ENCODE measurements around the gene NLGN1.

The NLGN1 gene

GRCh38 chr3:174089592-174089991 lies 692.0 kb downstream of the NLGN1 start:
- TF ChIP-seq Cebpa-rat (IDR thresholded peaks at IDR 0.05), result no peak
- Histone ChIP-seq H3K4me3 (no peak overlapping the region), H3K9ac (no peak overlapping the region), H3K36me3 (no peaks in the 10 kb centered on the region), H3K27ac (no peak overlapping the region), H3K27me3 (no peaks in the 10 kb centered on the region), H3K4me2 (no peak overlapping the region), H4K20me1 (no peaks in the 10 kb centered on the region), H3K4me1 (no peaks in the 10 kb centered on the region), H3K9me3 (no peaks in the 10 kb centered on the region)

GRCh38 chr3:174094669-174095068 lies 697.1 kb downstream of the NLGN1 start:
- Histone ChIP-seq H3K27ac (no peak overlapping the region), H3K4me1 (no peaks in the 10 kb centered on the region), H3K27me3 (no peaks in the 10 kb centered on the region), H3K4me2 (no peak overlapping the region), H3K9ac (no peak overlapping the region), H3K36me3 (no peaks in the 10 kb centered on the region), H4K20me1 (no peaks in the 10 kb centered on the region), H3K9me3 (no peaks in the 10 kb centered on the region), H3K4me3 (no peak overlapping the region)
- no peak for TF ChIP-seq Cebpa-rat (IDR thresholded peaks at IDR 0.05)

DNA sequence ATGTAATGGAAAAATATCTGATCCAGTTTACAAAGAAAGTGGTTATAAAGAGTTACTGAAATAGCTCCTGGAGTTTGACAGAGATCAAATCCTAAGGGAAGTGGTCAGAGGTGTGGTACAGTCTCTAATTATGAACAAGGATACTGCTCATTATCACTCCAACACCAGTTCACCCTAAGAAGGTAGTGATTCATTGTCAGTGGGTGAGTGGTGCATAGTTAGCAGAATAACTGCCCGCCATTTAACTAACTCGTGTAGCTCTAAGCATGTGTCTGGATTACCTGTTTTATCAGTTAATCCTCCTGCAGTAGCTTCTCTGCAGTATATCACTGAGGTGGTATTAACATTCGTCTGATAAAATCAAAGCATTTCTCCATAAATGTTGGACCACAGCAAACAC lies 700.1 kb downstream of the NLGN1 start:
- Histone ChIP-seq H3K36me3 (no peaks in the 10 kb centered on the region), H3K27me3 (no peaks in the 10 kb centered on the region), H3K27ac (no peak overlapping the region), H4K20me1 (no peaks in the 10 kb centered on the region), H3K9ac (no peak overlapping the region), H3K4me1 (no peaks in the 10 kb centered on the region), H3K4me3 (no peak overlapping the region), H3K9me3 (no peaks in the 10 kb centered on the region), H3K4me2 (no peak overlapping the region)
- no peak for TF ChIP-seq Cebpa-rat (IDR thresholded peaks at IDR 0.05)

DNA sequence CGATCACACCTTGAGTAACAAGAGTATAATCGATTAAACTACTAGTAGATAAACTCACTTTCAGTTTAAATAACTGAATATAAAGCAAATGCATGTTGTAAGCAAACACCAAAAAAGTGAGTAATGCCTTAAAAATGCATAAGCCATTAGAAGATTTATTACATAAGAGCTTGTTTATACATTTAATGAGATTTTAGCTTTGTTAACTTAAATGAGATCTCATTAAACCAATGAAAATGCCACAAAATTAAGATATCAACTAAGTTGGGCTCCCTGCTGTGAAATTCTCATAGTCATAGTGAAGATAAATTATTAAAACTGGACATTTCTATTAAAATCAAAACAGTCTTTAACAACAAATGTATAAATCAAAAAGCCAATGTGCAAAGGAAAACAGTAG lies 701.2 kb downstream of the NLGN1 start:
- Histone ChIP-seq H3K36me3 (no peaks in the 10 kb centered on the region), H3K4me1 (no peaks in the 10 kb centered on the region), H3K4me2 (no peak overlapping the region), H3K9me3 (no peaks in the 10 kb centered on the region), H3K27ac (no peak overlapping the region), H3K9ac (no peak overlapping the region), H4K20me1 (no peaks in the 10 kb centered on the region), H3K27me3 (no peaks in the 10 kb centered on the region), H3K4me3 (no peak overlapping the region)
- TF ChIP-seq Cebpa-rat (IDR thresholded peaks at IDR 0.05), result no peak

GRCh38 chr3:174099724-174100123 lies 702.2 kb downstream of the NLGN1 start:
- H3K9me3 ChIP-seq, result no peaks in the 10 kb centered on the region
- no peaks in the 10 kb centered on the region for H3K27me3 ChIP-seq
- H3K4me3 ChIP-seq, result no peak overlapping the region
- no peak overlapping the region for H3K27ac ChIP-seq
- no peak overlapping the region for H3K4me2 ChIP-seq
- no peaks in the 10 kb centered on the region for H4K20me1 ChIP-seq
- H3K36me3 ChIP-seq, result no peaks in the 10 kb centered on the region
- H3K4me1 ChIP-seq, result no peaks in the 10 kb centered on the region
- no peak overlapping the region for H3K9ac ChIP-seq
- TF ChIP-seq Cebpa-rat (IDR thresholded peaks at IDR 0.05), result no peak

DNA sequence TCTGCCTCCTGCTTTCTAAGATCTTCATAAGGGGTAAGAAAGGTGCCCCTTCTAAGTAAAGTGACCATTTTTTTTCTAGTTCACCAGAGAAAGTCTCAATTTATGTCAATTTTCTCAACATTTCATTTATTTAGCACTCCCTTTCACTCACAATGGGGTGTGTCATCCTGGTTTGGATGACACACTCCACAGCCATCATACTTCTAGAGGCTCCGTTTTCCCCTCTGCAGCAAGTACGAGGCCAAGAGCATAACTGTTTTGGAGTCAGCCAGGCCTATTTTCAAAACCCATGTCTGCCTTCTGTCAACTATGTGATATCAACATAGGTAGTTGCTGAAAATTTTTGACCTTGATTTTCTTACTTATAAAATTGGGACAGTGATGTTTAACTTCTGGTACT lies 703.2 kb downstream of the NLGN1 start:
- no peaks in the 10 kb centered on the region for H3K36me3 ChIP-seq
- H4K20me1 ChIP-seq, result no peaks in the 10 kb centered on the region
- TF ChIP-seq Cebpa-rat (IDR thresholded peaks at IDR 0.05), result no peak
- H3K9ac ChIP-seq, result no peak overlapping the region
- no peak overlapping the region for H3K27ac ChIP-seq
- H3K4me2 ChIP-seq, result no peak overlapping the region
- H3K4me1 ChIP-seq, result no peaks in the 10 kb centered on the region
- no peaks in the 10 kb centered on the region for H3K27me3 ChIP-seq
- no peaks in the 10 kb centered on the region for H3K9me3 ChIP-seq
- H3K4me3 ChIP-seq, result no peak overlapping the region

DNA sequence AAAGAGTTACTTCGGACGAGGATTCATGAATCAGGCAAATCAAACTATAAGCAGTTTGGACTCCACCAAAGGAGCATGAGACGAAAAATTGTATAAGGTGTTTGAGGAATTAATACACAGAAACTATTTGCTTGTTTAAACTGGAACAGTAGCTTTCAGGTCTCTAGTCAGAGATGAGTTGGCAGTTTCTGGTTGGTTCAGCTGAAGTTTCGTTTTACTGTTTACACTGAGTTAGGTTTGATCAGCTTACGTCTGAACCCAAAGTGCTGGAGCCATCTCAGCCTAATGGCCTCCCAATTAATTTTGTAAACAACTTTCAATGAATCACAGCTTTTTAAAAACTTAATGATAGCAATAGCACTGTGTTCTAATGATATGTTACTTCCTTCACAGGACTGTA lies 703.7 kb downstream of the NLGN1 start:
- Histone ChIP-seq H3K9ac (no peak overlapping the region), H3K36me3 (no peaks in the 10 kb centered on the region), H4K20me1 (no peaks in the 10 kb centered on the region), H3K4me2 (no peak overlapping the region), H3K27ac (no peak overlapping the region), H3K27me3 (no peaks in the 10 kb centered on the region), H3K9me3 (no peaks in the 10 kb centered on the region), H3K4me3 (no peak overlapping the region), H3K4me1 (no peaks in the 10 kb centered on the region)
- TF ChIP-seq Cebpa-rat (IDR thresholded peaks at IDR 0.05), result no peak

GRCh38 chr3:174102274-174102673 lies 704.7 kb downstream of the NLGN1 start:
- Histone ChIP-seq H3K36me3 (no peaks in the 10 kb centered on the region), H3K27ac (no peak overlapping the region), H4K20me1 (no peaks in the 10 kb centered on the region), H3K27me3 (no peaks in the 10 kb centered on the region), H3K9ac (no peak overlapping the region), H3K9me3 (no peaks in the 10 kb centered on the region), H3K4me3 (no peak overlapping the region), H3K4me1 (no peaks in the 10 kb centered on the region), H3K4me2 (no peak overlapping the region)
- TF ChIP-seq Cebpa-rat (IDR thresholded peaks at IDR 0.05), result no peak

- no peaks in the 10 kb centered on the region for H3K36me3 ChIP-seq
- no peak overlapping the region for H3K4me3 ChIP-seq
- no peaks in the 10 kb centered on the region for H3K27me3 ChIP-seq
- no peak overlapping the region for H3K27ac ChIP-seq
- H3K4me2 ChIP-seq, result no peak overlapping the region
- H4K20me1 ChIP-seq, result no peaks in the 10 kb centered on the region
- H3K4me1 ChIP-seq, result no peaks in the 10 kb centered on the region
- H3K9me3 ChIP-seq, result no peaks in the 10 kb centered on the region
- TF ChIP-seq Cebpa-rat (IDR thresholded peaks at IDR 0.05), result no peak
- no peak overlapping the region for H3K9ac ChIP-seq
Measured at GRCh38 chr3:174102866-174103265, 705.3 kb downstream of the NLGN1 start.

DNA sequence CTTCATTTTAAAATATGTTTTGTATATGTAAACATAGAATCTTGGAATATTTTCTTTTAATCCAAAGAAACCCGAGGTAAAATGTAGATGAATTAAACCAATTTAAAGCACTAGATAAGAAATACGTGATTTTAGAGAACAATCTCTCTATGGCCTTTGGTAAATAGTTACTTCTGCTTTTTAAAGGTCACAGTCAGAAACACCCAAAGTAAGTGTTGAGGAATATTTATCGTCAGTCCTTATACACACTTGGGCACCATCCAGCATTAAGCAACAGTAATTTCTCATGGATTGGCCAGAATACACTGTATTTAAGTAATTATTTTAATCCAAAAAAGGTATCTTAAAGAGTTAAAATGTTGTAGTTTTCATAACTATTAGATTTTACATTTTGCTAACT lies 713.2 kb downstream of the NLGN1 start:
- Histone ChIP-seq H3K9ac (no peak overlapping the region), H3K27me3 (no peaks in the 10 kb centered on the region), H4K20me1 (no peaks in the 10 kb centered on the region), H3K36me3 (no peaks in the 10 kb centered on the region), H3K9me3 (no peaks in the 10 kb centered on the region), H3K4me2 (no peak overlapping the region), H3K4me3 (no peak overlapping the region), H3K27ac (no peak overlapping the region), H3K4me1 (no peaks in the 10 kb centered on the region)
- TF ChIP-seq Cebpa-rat (IDR thresholded peaks at IDR 0.05), result no peak

DNA sequence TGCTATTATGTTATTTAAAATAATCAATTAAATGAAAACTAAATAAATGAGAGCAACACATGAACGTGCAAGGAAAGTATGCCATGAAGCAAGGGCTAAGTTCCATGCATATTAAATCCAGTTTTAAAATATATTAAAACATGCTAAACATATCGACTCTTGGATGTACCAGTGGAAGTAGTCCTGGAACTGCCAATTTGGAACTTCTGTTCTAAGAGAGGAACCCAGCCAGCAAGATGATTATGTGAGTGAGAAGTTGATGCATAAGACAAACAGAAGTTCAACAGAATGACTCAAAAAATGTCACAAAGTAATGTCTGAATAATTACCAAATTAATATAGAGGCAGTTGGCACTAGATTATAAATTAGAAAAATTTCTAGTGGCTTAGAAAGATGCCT lies 714.2 kb downstream of the NLGN1 start:
- Histone ChIP-seq H3K9me3 (no peaks in the 10 kb centered on the region), H3K4me2 (no peak overlapping the region), H3K4me3 (no peak overlapping the region), H3K27ac (no peak overlapping the region), H4K20me1 (no peaks in the 10 kb centered on the region), H3K36me3 (no peaks in the 10 kb centered on the region), H3K9ac (no peak overlapping the region), H3K27me3 (no peaks in the 10 kb centered on the region), H3K4me1 (no peaks in the 10 kb centered on the region)
- TF ChIP-seq Cebpa-rat (IDR thresholded peaks at IDR 0.05), result no peak

Measured in BLaER1 (cell line).